ENCODE results near the gene RSU1.

- TF ChIP-seq EZH2 (IDR thresholded peaks at IDR 0.05; ENCODE audit: borderline replicate concordance, low read depth, low read length, severe bottlenecking): no peak
- TF ChIP-seq CTCF (IDR thresholded peaks at IDR 0.05; ENCODE audit: borderline replicate concordance, extremely low read depth, low read length, poor library complexity, severe bottlenecking): no peak
These were observed 96.4 kb downstream of the RSU1 start for GRCh38 chr10:16720812-16721211.
